Neuronal stem cell (in vitro differentiated cells): ENCODE data around the gene IQGAP3.
A peak's percentile ranks its signal among the peaks of the same experiment; 100 is the strongest.

Source experiments
- DNase-seq: peaks from one replicate; pipeline ENCODE4 v3.0.0-alpha.2; 2013; ENCODE audit warnings: low spot score
- H2AFZ ChIP-seq: one replicate; pipeline ENCODE4 v1.6.1; 2013; ENCODE audit warnings: mild to moderate bottlenecking, low read length, inconsistent platforms
- H2AK5ac ChIP-seq: 2 replicates; pipeline ENCODE4 v1.6.1; 2013; ENCODE audit warnings: low read depth, mild to moderate bottlenecking, inconsistent platforms, low read length, moderate library complexity, mixed read lengths
- H2BK120ac ChIP-seq: 2 replicates; pipeline ENCODE4 v1.6.1; 2013; ENCODE audit warnings: low read depth, mild to moderate bottlenecking, inconsistent platforms, low read length, moderate library complexity, mixed read lengths
- H2BK12ac ChIP-seq: one replicate; pipeline ENCODE4 v1.6.1; 2013; ENCODE audit warnings: low read length, inconsistent platforms
- H2BK15ac ChIP-seq: 2 replicates; pipeline ENCODE4 v1.6.1; 2013; ENCODE audit warnings: mild to moderate bottlenecking, low read length, inconsistent platforms, mixed read lengths
- H2BK5ac ChIP-seq: one replicate; pipeline ENCODE4 v1.6.1; 2013; ENCODE audit warnings: inconsistent platforms, mild to moderate bottlenecking, low read length, moderate library complexity
- H3K14ac ChIP-seq: one replicate; pipeline ENCODE4 v1.6.1; 2013; ENCODE audit warnings: low read length, inconsistent platforms
- H3K18ac ChIP-seq: 2 replicates; pipeline ENCODE4 v1.6.1; 2013; ENCODE audit warnings: low read length, inconsistent platforms
- H3K23ac ChIP-seq: 2 replicates; pipeline ENCODE4 v1.6.1; 2013; ENCODE audit warnings: low read depth, mild to moderate bottlenecking, mixed read lengths, low read length, inconsistent platforms; ENCODE audit not compliant: poor library complexity
- H3K27ac ChIP-seq: replicated peaks from 3 replicates; pipeline ENCODE4 v1.5.1; 2013; ENCODE audit warnings: low read length, inconsistent platforms
- H3K27me3 ChIP-seq, 3 experiments: 2 replicates each; pipeline ENCODE4 v1.6.1; 2013; ENCODE audit warnings: low read length in 3 of 3, mild to moderate bottlenecking in 2 of 3, inconsistent platforms in 1 of 3, low read depth in 1 of 3, mixed read lengths in 1 of 3, moderate library complexity in 1 of 3; ENCODE audit not compliant: control insufficient read depth in 3 of 3, insufficient read depth in 3 of 3
- H3K36me3 ChIP-seq, 2 donors: replicated peaks in 1 of 2; 2 replicates each; pipeline ENCODE4 v1.6.1; 2013; ENCODE audit warnings: low read length in 2 of 2; ENCODE audit not compliant: control insufficient read depth in 2 of 2, insufficient read depth in 2 of 2
- H3K4ac ChIP-seq: 2 replicates; pipeline ENCODE4 v1.6.1; 2013; ENCODE audit warnings: inconsistent platforms, mild to moderate bottlenecking, low read length, moderate library complexity
- H3K4me1 ChIP-seq, 2 donors: 1 replicate in 1 of 2; 2 replicates in 1 of 2; pipeline ENCODE4 v1.6.1; 2013; ENCODE audit warnings: low read length in 2 of 2, low read depth in 1 of 2; ENCODE audit not compliant: control insufficient read depth in 2 of 2, insufficient read depth in 1 of 2
- H3K4me2 ChIP-seq: one replicate; pipeline ENCODE4 v1.6.1; 2013; ENCODE audit warnings: mild to moderate bottlenecking, low read length, inconsistent platforms; ENCODE audit not compliant: insufficient read depth, poor library complexity, severe bottlenecking
- H3K4me3 ChIP-seq, 2 donors: 2 replicates each; pipeline ENCODE4 v1.5.1; 2013; ENCODE audit warnings: low read length in 2 of 2, mild to moderate bottlenecking in 2 of 2, inconsistent platforms in 1 of 2, moderate library complexity in 1 of 2
- H3K79me1 ChIP-seq: one replicate; pipeline ENCODE4 v1.6.1; 2013; ENCODE audit warnings: low read depth, mild to moderate bottlenecking, inconsistent platforms, low read length, moderate library complexity
- H3K9ac ChIP-seq: one replicate; pipeline ENCODE4 v1.6.1; 2013; ENCODE audit warnings: mild to moderate bottlenecking, low read depth, low read length, inconsistent platforms; ENCODE audit not compliant: poor library complexity
- H3K9me3 ChIP-seq, 2 donors: replicated peaks in 1 of 2; 2 replicates each; pipeline versions ENCODE3 to v1.6.1; 2013; ENCODE audit warnings: low read length in 2 of 2, mild to moderate bottlenecking in 2 of 2, inconsistent platforms in 1 of 2, low read depth in 1 of 2, mixed read lengths in 1 of 2, moderate library complexity in 1 of 2; ENCODE audit not compliant: control insufficient read depth in 2 of 2, insufficient read depth in 1 of 2
- H4K8ac ChIP-seq: one replicate; pipeline ENCODE4 v1.6.1; 2013; ENCODE audit warnings: low read depth, mild to moderate bottlenecking, inconsistent platforms, low read length, moderate library complexity
- H4K91ac ChIP-seq: one replicate; pipeline ENCODE4 v1.6.1; 2013; ENCODE audit warnings: low read length, low read depth, mild to moderate bottlenecking, inconsistent platforms; ENCODE audit not compliant: poor library complexity
- WGBS, 2 donors: extraction: QIAGEN DNeasy Blood & Tissue Kit; methylation state at CpG; one replicate each; pipeline ENCODE4 v1.1.7; 2013; ENCODE audit warnings: missing lambda C conversion rate in 2 of 2, mixed read lengths in 1 of 2; ENCODE audit not compliant: insufficient read length in 2 of 2, insufficient replicate concordance in 1 of 2; ENCODE audit errors: extremely low coverage in 2 of 2; 5-methylcytosine and 5-hydroxymethylcytosine counted together

IQGAP3 gene

GRCh38 chr1:156492591-156493080 lies 79.7 kb downstream of the IQGAP3 start:
- Histone ChIP-seq H3K27me3 (no peaks in the 10 kb centered on the region), H3K4ac (no peak overlapping the region), H2BK15ac (no peak overlapping the region), H4K8ac (no peak overlapping the region), H3K36me3 (no peaks in the 10 kb centered on the region), H3K4me1 (peaks cover 44 to 46% of the 10 kb centered on the region in 2 donors), H3K9ac (no peak overlapping the region), H3K4me3 (no peak overlapping the region), H2BK120ac (no peak overlapping the region), H2BK12ac (no peak overlapping the region), H3K14ac (no peak overlapping the region), H3K4me2 (no peak overlapping the region), H3K23ac (no peak overlapping the region), H3K9me3 (no peaks in the 10 kb centered on the region), H4K91ac (no peak overlapping the region), H2AK5ac (peak overlapping the region; percentile 81), H2AFZ (no peak overlapping the region), H3K79me1 (peaks cover 3% of the 10 kb centered on the region), H2BK5ac (peak overlapping the region; percentile 29), H3K27ac (no peak overlapping the region), H3K18ac (peak overlapping the region; percentile 37)
- DNase-seq, result no peak
- no CpG with 5 or more reads among the region's 7 CpGs for WGBS, 2 donors

DNA sequence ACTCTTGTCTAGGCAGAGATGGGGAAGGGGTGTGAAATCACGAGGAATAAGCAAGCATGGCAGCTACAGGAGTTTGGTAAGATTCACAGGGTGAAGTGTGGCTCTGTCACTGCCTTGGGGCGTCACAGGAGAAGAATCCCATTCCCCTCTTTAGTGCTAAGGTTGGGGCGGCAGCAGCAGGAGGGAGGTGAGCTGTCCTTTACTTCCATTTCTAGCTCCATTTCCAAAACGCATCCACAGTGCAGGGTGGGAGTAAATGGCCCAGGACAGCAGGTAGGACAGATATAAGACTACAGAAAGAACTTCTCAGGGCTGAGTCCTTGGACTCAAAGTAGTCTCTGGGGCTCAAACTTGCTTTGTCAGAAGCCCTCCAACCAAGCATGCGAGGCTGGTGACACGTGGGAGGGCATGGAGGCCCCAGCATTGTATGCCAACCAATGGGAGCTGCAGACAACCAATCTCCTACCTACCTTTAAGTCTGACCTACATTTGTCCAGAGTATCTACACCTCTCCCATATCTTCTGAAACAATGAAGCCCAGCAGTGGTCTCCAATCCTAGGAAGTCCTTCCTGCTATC lies 80.3 kb downstream of the IQGAP3 start:
- WGBS, 2 donors, result no CpG with 5 or more reads among the region's 6 CpGs

DNA sequence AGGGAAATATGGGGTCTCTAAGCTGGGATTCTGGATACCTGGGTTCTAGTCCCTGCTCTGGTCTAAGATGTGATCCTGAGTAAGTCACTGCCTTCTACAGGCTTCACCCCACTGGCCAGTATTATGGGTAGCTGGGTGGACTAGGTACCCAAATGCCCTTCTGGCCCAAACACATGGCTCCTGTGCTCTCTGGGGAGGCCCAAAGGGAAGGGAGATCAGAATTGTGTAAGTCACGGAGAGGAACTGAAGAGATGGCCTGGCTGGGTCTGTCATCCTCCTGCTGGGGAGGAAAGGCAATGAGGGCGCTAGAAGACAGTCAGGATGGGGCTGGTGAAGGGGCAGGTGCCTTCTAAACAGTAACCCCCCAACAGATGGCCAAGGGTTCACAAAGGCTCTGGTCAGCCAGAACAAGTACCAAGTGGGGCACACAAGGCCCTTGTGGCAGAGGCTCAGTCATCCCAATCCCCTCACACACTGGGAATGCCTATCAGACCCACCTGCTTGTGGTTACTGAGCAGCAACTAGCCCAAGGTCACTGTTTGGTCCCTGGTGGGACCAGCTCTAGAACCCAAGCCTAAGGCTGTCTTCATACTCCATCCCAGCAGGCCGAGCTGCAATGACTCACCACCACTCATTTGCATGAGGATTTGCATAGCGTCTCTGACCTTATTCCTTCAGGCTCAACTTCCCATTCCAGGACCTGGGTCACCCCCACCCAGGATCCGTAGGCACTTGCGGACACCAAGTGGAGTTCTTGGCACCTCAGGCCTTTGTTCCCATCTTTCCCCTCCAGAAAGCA lies 81.0 kb downstream of the IQGAP3 start:
- peak overlapping the region; percentile 92 for H2AK5ac ChIP-seq
- no peak overlapping the region for H3K23ac ChIP-seq
- H3K27me3 ChIP-seq, result no peaks in the 10 kb centered on the region
- H3K4ac ChIP-seq, result no peak overlapping the region
- H3K9ac ChIP-seq, result no peak overlapping the region
- no peaks in the 10 kb centered on the region for H3K36me3 ChIP-seq
- no peak overlapping the region for H3K4me2 ChIP-seq
- no peak overlapping the region for H4K91ac ChIP-seq
- H2BK120ac ChIP-seq, result no peak overlapping the region
- H3K27ac ChIP-seq, result no peak overlapping the region
- peaks cover 33 to 40% of the 10 kb centered on the region in 2 donors for H3K4me1 ChIP-seq
- H2BK15ac ChIP-seq, result peak overlapping the region; percentile 30
- H2BK12ac ChIP-seq, result peak overlapping the region; percentile 11
- H4K8ac ChIP-seq, result no peak overlapping the region
- DNase-seq, result no peak
- no peak overlapping the region for H2AFZ ChIP-seq
- H3K14ac ChIP-seq, result no peak overlapping the region
- peaks cover 3% of the 10 kb centered on the region for H3K79me1 ChIP-seq
- peak overlapping the region; percentile 93 for H2BK5ac ChIP-seq
- no peak overlapping the region for H3K4me3 ChIP-seq
- H3K18ac ChIP-seq, result no peak overlapping the region
- WGBS, 2 donors, result no CpG with 5 or more reads among the region's 6 CpGs
- H3K9me3 ChIP-seq, result no peaks in the 10 kb centered on the region

More for the DNA sequence above, 80.3 kb downstream of the IQGAP3 start:
- peak overlapping the region; percentile 11 for H2BK15ac ChIP-seq
- peaks cover 3% of the 10 kb centered on the region for H3K79me1 ChIP-seq
- DNase-seq, result no peak
- H2AK5ac ChIP-seq, result peak overlapping the region; percentile 81
- H3K27ac ChIP-seq, result no peak overlapping the region
- peaks cover 41 to 44% of the 10 kb centered on the region in 2 donors for H3K4me1 ChIP-seq
- no peak overlapping the region for H3K4me3 ChIP-seq
- H4K91ac ChIP-seq, result no peak overlapping the region
- H2AFZ ChIP-seq, result no peak overlapping the region
- no peaks in the 10 kb centered on the region for H3K9me3 ChIP-seq
- H3K27me3 ChIP-seq, result no peaks in the 10 kb centered on the region
- H3K23ac ChIP-seq, result no peak overlapping the region
- H3K14ac ChIP-seq, result no peak overlapping the region
- H3K9ac ChIP-seq, result no peak overlapping the region
- no peak overlapping the region for H2BK5ac ChIP-seq
- H3K36me3 ChIP-seq, result no peaks in the 10 kb centered on the region
- H3K18ac ChIP-seq, result no peak overlapping the region
- H2BK12ac ChIP-seq, result no peak overlapping the region
- no peak overlapping the region for H3K4me2 ChIP-seq
- H2BK120ac ChIP-seq, result no peak overlapping the region
- no peak overlapping the region for H3K4ac ChIP-seq
- no peak overlapping the region for H4K8ac ChIP-seq

DNA sequence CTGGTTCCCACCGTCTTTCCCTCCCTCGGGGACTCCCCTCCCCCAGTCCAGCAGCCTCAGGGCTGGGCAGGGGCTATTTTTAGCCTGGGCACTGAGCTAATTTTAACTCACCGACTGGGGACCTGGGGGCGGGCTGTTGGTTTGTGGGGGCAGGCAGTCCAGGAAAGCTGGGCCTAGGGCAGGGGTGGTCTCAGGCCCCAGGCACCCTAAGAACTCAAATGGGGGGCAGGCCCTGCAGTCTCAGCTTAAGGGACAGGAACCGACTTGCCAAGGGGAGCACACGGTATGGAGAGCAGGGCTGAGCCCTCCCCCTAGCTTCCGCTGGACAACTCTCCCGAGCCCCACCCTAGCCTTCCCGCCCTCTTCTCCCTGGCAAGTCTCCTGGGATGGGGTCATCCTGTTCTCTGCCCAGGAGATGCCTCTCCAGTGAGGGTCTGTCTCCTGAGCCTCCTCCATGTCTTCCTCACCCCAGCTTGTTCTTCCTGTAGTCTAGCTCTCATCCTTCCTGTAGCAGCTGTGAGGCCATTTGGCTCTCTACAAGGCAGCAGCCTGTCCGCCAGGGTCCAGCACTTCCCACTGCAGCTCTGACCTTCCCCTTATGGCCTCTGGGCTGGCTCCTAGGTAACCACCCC lies 81.8 kb downstream of the IQGAP3 start:
- Histone ChIP-seq H2BK5ac (peak overlapping the region; percentile 93), H2AK5ac (peak overlapping the region; percentile 92), H2BK12ac (no peak overlapping the region), H3K4me3 (no peak overlapping the region), H3K9me3 (no peaks in the 10 kb centered on the region), H2AFZ (no peak overlapping the region), H4K91ac (no peak overlapping the region), H3K4me2 (peak overlapping the region; percentile 55), H3K27ac (peak overlapping the region; percentile 53), H2BK120ac (peak overlapping the region; percentile 68), H3K79me1 (peaks cover 6% of the 10 kb centered on the region), H4K8ac (no peak overlapping the region), H3K27me3 (no peaks in the 10 kb centered on the region), H2BK15ac (peak overlapping the region; percentile 94), H3K18ac (peak overlapping the region; percentile 88), H3K9ac (no peak overlapping the region), H3K23ac (no peak overlapping the region), H3K4me1 (peaks cover 30 to 36% of the 10 kb centered on the region in 2 donors), H3K14ac (no peak overlapping the region), H3K4ac (no peak overlapping the region), H3K36me3 (no peaks in the 10 kb centered on the region)
- no peak for DNase-seq
- no CpG with 5 or more reads among the region's 10 CpGs for WGBS, 2 donors
